HepG2 (cell line): ENCODE data around the gene ITM2B. TPM values are rescaled to one million over a fixed set of nuclear protein-coding genes. Genes with fewer than 3 reads are reported as not detected.

Experiments used
- ATAC-seq: fragments of 200-7000 bp; cut with Tn5 transposase; 3 replicates; pipeline ENCODE4 v1.9.1; 2020; ENCODE audit warnings: mild to moderate bottlenecking, moderate library complexity
- BruUV-seq: library from RNA; stranded (reverse); fragments of 400-500 nt; replicated peaks from 2 replicates; lab custom pipeline; 2021; lab: Mats Ljungman, UMichigan
- CTCF ChIA-PET: fragments of 300-600 bp; formaldehyde crosslinking; extraction: SDS; loops from one replicate; lab custom pipeline; 2021; ENCODE audit warnings: low total read pairs, inconsistent platforms, low intra/inter-chr PET ratio; lab: Yijun Ruan, JAX
- POLR2A ChIA-PET: fragments of 350-600 bp; sonication (Branson Sonifier 250); formaldehyde crosslinking; loops from one replicate; lab custom pipeline; 2020; ENCODE audit warnings: antibody characterized with exemption, inconsistent platforms; lab: Yijun Ruan, JAX
- DNase-seq: peaks from one replicate; pipeline ENCODE4 v3.0.0-alpha.2; 2015; ENCODE audit warnings: low spot score
- FAIRE-seq: peaks from 3 replicates; lab custom pipeline; 2011; peaks lifted over from hg19 to GRCh38; lab: Jason Lieb, UNC
- H2AFZ ChIP-seq: one replicate; pipeline ENCODE4 v1.6.1; 2011; ENCODE audit warnings: low read length, inconsistent platforms
- H3K27ac ChIP-seq: fragments of 300-600 bp; 3 replicates; pipeline ENCODE4 v1.8.0; 2011; ENCODE audit warnings: mixed run types, mild to moderate bottlenecking, mixed read lengths, low read length, inconsistent platforms; ENCODE audit not compliant: insufficient read depth; ENCODE audit errors: extremely low read length
- H3K27me3 ChIP-seq, 2 experiments: fragments of 200-600 bp in 1 of 2; 2 replicates in 1 of 2; 3 replicates in 1 of 2; pipeline versions ENCODE4 v1.6.0 to v1.8.0; 2011; ENCODE audit warnings: low read length in 2 of 2, mild to moderate bottlenecking in 2 of 2, moderate library complexity in 2 of 2, inconsistent platforms in 1 of 2; ENCODE audit not compliant: insufficient read depth in 2 of 2, control insufficient read depth in 1 of 2
- H3K36me3 ChIP-seq, 2 experiments: fragments of 200-600 bp in 1 of 2; replicated peaks in 1 of 2; 2 replicates in 1 of 2; 3 replicates in 1 of 2; pipeline versions ENCODE4 v1.5.1 to v1.8.0; 2011; ENCODE audit warnings: low read length in 2 of 2, inconsistent platforms in 1 of 2; ENCODE audit not compliant: insufficient read depth in 2 of 2, control insufficient read depth in 1 of 2
- H3K4me1 ChIP-seq: 2 replicates; pipeline ENCODE4 v1.5.1; 2012; ENCODE audit warnings: low read length, inconsistent platforms; ENCODE audit not compliant: insufficient read depth
- H3K4me2 ChIP-seq: 2 replicates; pipeline ENCODE4 v1.6.0; 2011; ENCODE audit warnings: low read depth, low read length, inconsistent platforms
- H3K4me3 ChIP-seq, 3 experiments: fragments of 200-600 bp in 1 of 3; sonication (generic), shearing (Covaris generic) in 1 of 3; replicated peaks in 1 of 3; 2 replicates each; pipeline ENCODE4 v1.5.1; 2011 to 2016; ENCODE audit warnings: low read length in 3 of 3, inconsistent platforms in 2 of 3, low read depth in 2 of 3, mild to moderate bottlenecking in 2 of 3, control low read depth in 1 of 3, mixed read lengths in 1 of 3; ENCODE audit not compliant: insufficient read depth in 1 of 3
- H3K79me2 ChIP-seq: one replicate; pipeline ENCODE4 v1.6.1; 2011; ENCODE audit warnings: low read length, inconsistent platforms; ENCODE audit not compliant: insufficient read depth
- H3K9ac ChIP-seq: 2 replicates; pipeline ENCODE4 v1.6.0; 2011; ENCODE audit warnings: mild to moderate bottlenecking, low read depth, low read length, inconsistent platforms; ENCODE audit not compliant: insufficient read depth
- H3K9me3 ChIP-seq: 2 replicates; pipeline ENCODE4 v1.5.1; 2012; ENCODE audit warnings: mild to moderate bottlenecking, low read length
- H4K20me1 ChIP-seq: 2 replicates; pipeline ENCODE4 v1.6.0; 2011; ENCODE audit warnings: inconsistent platforms, mild to moderate bottlenecking, low read length, moderate library complexity; ENCODE audit not compliant: insufficient read depth
- ETV5 ChIP-seq: IDR thresholded peaks from 2 replicates; pipeline ENCODE4 v1.6.1; 2018; ENCODE audit warnings: missing biosample characterization, missing genetic modification reagents, inconsistent platforms, borderline replicate concordance
- ETV6 ChIP-seq: sonication (generic); formaldehyde crosslinking; conservative IDR thresholded peaks from 2 replicates; pipeline ENCODE4 v1.4.0; 2020; ENCODE audit warnings: missing genetic modification reagents
- HOXA5 ChIP-seq: sonication (generic); formaldehyde crosslinking; IDR thresholded peaks from 2 replicates; pipeline ENCODE4 v1.4.0; 2020; ENCODE audit warnings: missing genetic modification reagents
- MAFG ChIP-seq: sonication (generic); formaldehyde crosslinking; IDR thresholded peaks from 2 replicates; pipeline ENCODE4 v1.5.1; 2020; ENCODE audit warnings: mild to moderate bottlenecking, missing genetic modification reagents
- MTA3 ChIP-seq: sonication (generic); formaldehyde crosslinking; IDR thresholded peaks from 2 replicates; pipeline ENCODE4 v1.4.0; 2020; ENCODE audit warnings: missing genetic modification reagents
- SMAD1 ChIP-seq: sonication (generic); formaldehyde crosslinking; IDR thresholded peaks from 2 replicates; pipeline ENCODE4 v1.4.0; 2020; ENCODE audit warnings: missing genetic modification reagents, low read depth, mild to moderate bottlenecking, borderline replicate concordance
- SYNCRIP ChIP-seq: fragments of 200-400 bp; formaldehyde crosslinking; IDR thresholded peaks from 2 replicates; pipeline ENCODE4 v1.6.1; 2018; ENCODE audit warnings: mild to moderate bottlenecking, low read depth, low read length; ENCODE audit not compliant: insufficient read depth
- ZNF143 ChIP-seq: sonication (generic); formaldehyde crosslinking; IDR thresholded peaks from 2 replicates; pipeline ENCODE4 v1.4.0; 2020; ENCODE audit warnings: missing genetic modification reagents
- ZNF235 ChIP-seq: sonication (generic); formaldehyde crosslinking; IDR thresholded peaks from 2 replicates; pipeline ENCODE4 v1.8.1; 2023; ENCODE audit warnings: mild to moderate bottlenecking, missing genetic modification reagents, borderline replicate concordance
- ZNF256 ChIP-seq: sonication (generic); formaldehyde crosslinking; conservative IDR thresholded peaks from 2 replicates; pipeline ENCODE4 v1.4.0; 2020; ENCODE audit warnings: missing genetic modification reagents
- ZNF263 ChIP-seq: sonication (generic); formaldehyde crosslinking; IDR thresholded peaks from 2 replicates; pipeline ENCODE4 v1.4.0; 2020; ENCODE audit warnings: missing genetic modification reagents
- ZNF326 ChIP-seq: sonication (generic); formaldehyde crosslinking; IDR thresholded peaks from 2 replicates; pipeline ENCODE4 v1.4.0; 2020; ENCODE audit warnings: missing genetic modification reagents, borderline replicate concordance
- ZNF547 ChIP-seq: sonication (generic); formaldehyde crosslinking; IDR thresholded peaks from 2 replicates; pipeline ENCODE4 v1.5.1; 2020; ENCODE audit warnings: mild to moderate bottlenecking, missing genetic modification reagents
- WGBS: methylation state at CpG from one replicate; pipeline ENCODE4 v1.1.6; 2017; ENCODE audit warnings: low lambda C conversion rate; 5-methylcytosine and 5-hydroxymethylcytosine counted together
- in situ Hi-C: cut with HindIII; loops from 2 replicates; pipeline ENCODE4 v1.10.0; 2017; ENCODE audit warnings: low pct_unique_long_range_greater_than_20kb; ENCODE audit not compliant: extremely low pct_ligation_motif_present
- intact Hi-C: fragments of 100-400 bp; cut with micrococcal nuclease; formaldehyde crosslinking; loops from one replicate; pipeline ENCODE4 v1.10.0; 2022; ENCODE audit not compliant: unreplicated experiment
- polyA plus RNA-seq, 8 experiments: library from polyadenylated mRNA; depleted of rRNA in 3 of 8; stranded (reverse) in 7 of 8; unstranded in 1 of 8; fragments of >200 nt; fragmentation: Illumina TruSeq in 4 of 8; extraction: Trizol in 4 of 8; gene quantifications; 2 replicates each; pipeline versions ENCODE4 v1.2.1 to v1.2.3, GENCODE V29; 2011 to 2016; ENCODE audit warnings: low read depth in 4 of 8, missing spikeins in 1 of 8, mixed read lengths in 1 of 8; ENCODE audit not compliant: insufficient read depth in 1 of 8
- total RNA-seq, 5 experiments: library from RNA; depleted of rRNA; stranded (reverse); fragments of >200 nt; fragmentation: Illumina TruSeq; extraction: Trizol; gene quantifications; 2 replicates each; pipeline ENCODE4 v1.2.3, GENCODE V29; 2016; ENCODE audit warnings: low read depth in 1 of 5
- TF ChIP-seq, protein P1 (sequence below): sonication (generic); formaldehyde crosslinking; IDR thresholded peaks from 2 replicates; pipeline ENCODE4 v1.4.0; 2020; ENCODE audit warnings: mild to moderate bottlenecking, missing genetic modification reagents
- TF ChIP-seq, protein P2 (sequence below): sonication (generic); formaldehyde crosslinking; IDR thresholded peaks from 2 replicates; pipeline ENCODE4 v1.8.1; 2023; ENCODE audit warnings: missing genetic modification reagents, mild to moderate bottlenecking, borderline replicate concordance
- TF ChIP-seq, protein P3 (sequence below): sonication (generic); formaldehyde crosslinking; IDR thresholded peaks from 2 replicates; pipeline ENCODE4 v1.4.0; 2020; ENCODE audit warnings: missing genetic modification reagents, borderline replicate concordance
- TF ChIP-seq, protein P4 (sequence below): sonication (generic); formaldehyde crosslinking; IDR thresholded peaks from 2 replicates; pipeline ENCODE4 v1.5.0; 2020; ENCODE audit warnings: mild to moderate bottlenecking, missing genetic modification reagents

ITM2B gene
- total and polyA plus RNA-seq, 2 of the 13 experiments (the other 11 are each of a cell fraction or from before 2014, with no cell fraction given): 158 to 373 TPM

DNA sequence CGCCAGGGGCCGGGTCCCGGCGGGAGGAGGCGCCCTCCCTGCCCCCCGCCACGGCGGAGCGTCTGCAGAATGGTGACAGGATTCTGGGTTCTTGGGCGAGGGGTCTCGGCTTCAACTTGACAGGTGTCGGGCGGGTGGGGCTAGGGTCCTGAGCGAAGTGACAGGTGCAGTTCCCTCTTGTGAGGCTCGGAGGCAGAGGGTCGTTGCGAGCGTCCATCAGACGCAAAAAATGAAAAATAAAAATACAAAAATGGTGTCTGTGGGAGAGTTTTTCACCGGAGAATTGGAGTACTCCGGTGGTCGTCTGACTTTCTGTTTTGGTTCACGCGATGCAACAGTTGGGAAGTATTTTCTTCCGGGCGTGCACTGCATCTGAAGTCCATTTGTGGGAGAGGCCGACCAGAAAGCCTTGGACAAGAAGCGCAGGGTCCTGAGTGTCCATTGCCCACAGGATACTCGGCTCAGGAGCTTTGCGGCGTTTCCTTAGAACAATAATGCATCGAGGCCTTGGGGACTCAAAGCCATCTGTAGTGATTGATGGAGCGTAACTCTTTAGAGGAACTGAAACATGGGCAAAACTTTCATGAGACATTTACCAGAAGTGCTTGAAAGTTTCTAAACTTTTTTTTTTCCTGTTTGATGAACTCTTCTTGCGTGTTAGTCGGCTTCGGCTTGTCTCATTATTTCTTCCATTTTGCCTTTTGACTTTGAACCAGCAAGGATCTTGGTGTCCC is 71.3 kb downstream of the ITM2B start:
- Histone ChIP-seq H3K9ac (peak overlapping the region; percentile 96), H2AFZ (no peak overlapping the region), H4K20me1 (peaks cover 7% of the 10 kb centered on the region; the same call in 1 of the 2 replicates), H3K9me3 (no peaks in the 10 kb centered on the region), H3K4me1 (peaks cover 20% of the 10 kb centered on the region), H3K79me2 (peaks cover 30% of the 10 kb centered on the region), H3K36me3 (no peaks in the 10 kb centered on the region), H3K27ac (peak overlapping the region; percentile 94), H3K27me3 (no peaks in the 10 kb centered on the region; a peak in 1 of 5 replicates), H3K4me2 (peak overlapping the region; percentile 77), H3K4me3 (peak overlapping the region; percentile 79 to 91 (median 91))
- DNase-seq (peak; percentile 30), FAIRE-seq (no peak), ATAC-seq (peak; percentile 58)
- BruUV-seq: TSS peak; percentile 58
- 1% methylated on average over 27 of the region's 36 CpGs for WGBS
- in situ Hi-C loops (loop anchor here (10.0 to 25.0 kb wide), 2 partner anchors 180 to 458 kb away; no protein-coding TSS in a partner anchor), intact Hi-C loops (loop anchor here (5.0 to 10.0 kb wide), 4 partner anchors 72 to 210 kb away; partner anchors contain the start of genes ITM2B, LPAR6 and MED4)
- CTCF ChIA-PET: no interaction called here
- POLR2A ChIA-PET: interaction anchor here (2.7 kb wide), 1 partner anchor 68 kb away, joined by 9 read pairs; no protein-coding TSS in a partner anchor
- TF ChIP-seq MAFG (no peak), ZNF263 (CRISPR knock-in tag) (no peak), ETV6 (CRISPR knock-in tag) (no peak), ZNF143 (CRISPR knock-in tag) (no peak), ZNF547 (CRISPR knock-in tag) (no peak), SMAD1 (CRISPR knock-in tag) (no peak), ETV5 (CRISPR knock-in tag) (no peak), ZNF326 (no peak), HOXA5 (CRISPR knock-in tag) (no peak), ZNF235 (no peak), MTA3 (no peak), ZNF256 (no peak), SYNCRIP (no peak)
- TF ChIP-seq, protein P1, sequence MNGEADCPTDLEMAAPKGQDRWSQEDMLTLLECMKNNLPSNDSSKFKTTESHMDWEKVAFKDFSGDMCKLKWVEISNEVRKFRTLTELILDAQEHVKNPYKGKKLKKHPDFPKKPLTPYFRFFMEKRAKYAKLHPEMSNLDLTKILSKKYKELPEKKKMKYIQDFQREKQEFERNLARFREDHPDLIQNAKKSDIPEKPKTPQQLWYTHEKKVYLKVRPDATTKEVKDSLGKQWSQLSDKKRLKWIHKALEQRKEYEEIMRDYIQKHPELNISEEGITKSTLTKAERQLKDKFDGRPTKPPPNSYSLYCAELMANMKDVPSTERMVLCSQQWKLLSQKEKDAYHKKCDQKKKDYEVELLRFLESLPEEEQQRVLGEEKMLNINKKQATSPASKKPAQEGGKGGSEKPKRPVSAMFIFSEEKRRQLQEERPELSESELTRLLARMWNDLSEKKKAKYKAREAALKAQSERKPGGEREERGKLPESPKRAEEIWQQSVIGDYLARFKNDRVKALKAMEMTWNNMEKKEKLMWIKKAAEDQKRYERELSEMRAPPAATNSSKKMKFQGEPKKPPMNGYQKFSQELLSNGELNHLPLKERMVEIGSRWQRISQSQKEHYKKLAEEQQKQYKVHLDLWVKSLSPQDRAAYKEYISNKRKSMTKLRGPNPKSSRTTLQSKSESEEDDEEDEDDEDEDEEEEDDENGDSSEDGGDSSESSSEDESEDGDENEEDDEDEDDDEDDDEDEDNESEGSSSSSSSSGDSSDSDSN (CRISPR knock-in tag): no peak
- TF ChIP-seq, protein P2, sequence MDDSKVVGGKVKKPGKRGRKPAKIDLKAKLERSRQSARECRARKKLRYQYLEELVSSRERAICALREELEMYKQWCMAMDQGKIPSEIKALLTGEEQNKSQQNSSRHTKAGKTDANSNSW (CRISPR knock-in tag): no peak
- TF ChIP-seq, protein P3, sequence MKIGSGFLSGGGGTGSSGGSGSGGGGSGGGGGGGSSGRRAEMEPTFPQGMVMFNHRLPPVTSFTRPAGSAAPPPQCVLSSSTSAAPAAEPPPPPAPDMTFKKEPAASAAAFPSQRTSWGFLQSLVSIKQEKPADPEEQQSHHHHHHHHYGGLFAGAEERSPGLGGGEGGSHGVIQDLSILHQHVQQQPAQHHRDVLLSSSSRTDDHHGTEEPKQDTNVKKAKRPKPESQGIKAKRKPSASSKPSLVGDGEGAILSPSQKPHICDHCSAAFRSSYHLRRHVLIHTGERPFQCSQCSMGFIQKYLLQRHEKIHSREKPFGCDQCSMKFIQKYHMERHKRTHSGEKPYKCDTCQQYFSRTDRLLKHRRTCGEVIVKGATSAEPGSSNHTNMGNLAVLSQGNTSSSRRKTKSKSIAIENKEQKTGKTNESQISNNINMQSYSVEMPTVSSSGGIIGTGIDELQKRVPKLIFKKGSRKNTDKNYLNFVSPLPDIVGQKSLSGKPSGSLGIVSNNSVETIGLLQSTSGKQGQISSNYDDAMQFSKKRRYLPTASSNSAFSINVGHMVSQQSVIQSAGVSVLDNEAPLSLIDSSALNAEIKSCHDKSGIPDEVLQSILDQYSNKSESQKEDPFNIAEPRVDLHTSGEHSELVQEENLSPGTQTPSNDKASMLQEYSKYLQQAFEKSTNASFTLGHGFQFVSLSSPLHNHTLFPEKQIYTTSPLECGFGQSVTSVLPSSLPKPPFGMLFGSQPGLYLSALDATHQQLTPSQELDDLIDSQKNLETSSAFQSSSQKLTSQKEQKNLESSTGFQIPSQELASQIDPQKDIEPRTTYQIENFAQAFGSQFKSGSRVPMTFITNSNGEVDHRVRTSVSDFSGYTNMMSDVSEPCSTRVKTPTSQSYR (CRISPR knock-in tag): no peak
- TF ChIP-seq, protein P4, sequence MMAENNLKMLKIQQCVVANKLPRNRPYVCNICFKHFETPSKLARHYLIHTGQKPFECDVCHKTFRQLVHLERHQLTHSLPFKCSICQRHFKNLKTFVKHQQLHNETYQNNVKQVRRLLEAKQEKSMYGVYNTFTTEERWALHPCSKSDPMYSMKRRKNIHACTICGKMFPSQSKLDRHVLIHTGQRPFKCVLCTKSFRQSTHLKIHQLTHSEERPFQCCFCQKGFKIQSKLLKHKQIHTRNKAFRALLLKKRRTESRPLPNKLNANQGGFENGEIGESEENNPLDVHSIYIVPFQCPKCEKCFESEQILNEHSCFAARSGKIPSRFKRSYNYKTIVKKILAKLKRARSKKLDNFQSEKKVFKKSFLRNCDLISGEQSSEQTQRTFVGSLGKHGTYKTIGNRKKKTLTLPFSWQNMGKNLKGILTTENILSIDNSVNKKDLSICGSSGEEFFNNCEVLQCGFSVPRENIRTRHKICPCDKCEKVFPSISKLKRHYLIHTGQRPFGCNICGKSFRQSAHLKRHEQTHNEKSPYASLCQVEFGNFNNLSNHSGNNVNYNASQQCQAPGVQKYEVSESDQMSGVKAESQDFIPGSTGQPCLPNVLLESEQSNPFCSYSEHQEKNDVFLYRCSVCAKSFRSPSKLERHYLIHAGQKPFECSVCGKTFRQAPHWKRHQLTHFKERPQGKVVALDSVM: no peak
